ENCODE data around the gene MPC1. TPM values are rescaled to one million over a fixed set of nuclear protein-coding genes. Genes with fewer than 3 reads are reported as not detected.

Gene MPC1
- total RNA-seq, 4 donors from 2014 or later: 35.4 to 63.6 (median 48.7) TPM

- intact Hi-C loops (cut with DNase I; ENCODE audit: low total_unique reads): no loop called here
- WGBS, 2 donors: 91 to 95% methylated on average over 20 of the region's 20 CpGs
- DNase-seq (ENCODE audit: low spot score in 2 of 2): peak in 1 of 2 donors; percentile 46
- H3K4me3 ChIP-seq (ENCODE audit: low read depth, poor library complexity, severe bottlenecking): no peak overlapping the region
- TF ChIP-seq CTCF (IDR thresholded peaks at IDR 0.05) (no peak), POLR2A (IDR thresholded peaks at IDR 0.05) (no peak)
Measured at GRCh38 chr6:166422201-166422940, 39.6 kb upstream of the MPC1 start.

- no peak overlapping the region for H3K4me3 ChIP-seq (ENCODE audit: low read depth, poor library complexity, severe bottlenecking)
- intact Hi-C loops (cut with DNase I; ENCODE audit: low total_unique reads): no loop called here
- DNase-seq (ENCODE audit: low spot score in 2 of 2): peak in 1 of 2 donors; percentile 43
- TF ChIP-seq CTCF (IDR thresholded peaks at IDR 0.05) (no peak), POLR2A (IDR thresholded peaks at IDR 0.05) (no peak)
- 68 to 70% methylated on average over 6 of the region's 6 CpGs for WGBS, 2 donors
Measured at GRCh38 chr6:166420351-166420750, 37.6 kb upstream of the MPC1 start.

GRCh38 chr6:166419717-166420116 is 37.0 kb upstream of the MPC1 start:
- DNase-seq (ENCODE audit: low spot score in 2 of 2): peak in 1 of 2 donors; percentile 73
- intact Hi-C loops (cut with DNase I; ENCODE audit: low total_unique reads): no loop called here
- TF ChIP-seq POLR2A (IDR thresholded peaks at IDR 0.05) (no peak), CTCF (IDR thresholded peaks at IDR 0.05) (no peak)
- H3K4me3 ChIP-seq (ENCODE audit: low read depth, poor library complexity, severe bottlenecking): no peak overlapping the region
- 92 to 95% methylated on average over 15 of the region's 15 CpGs for WGBS, 2 donors

- H3K4me3 ChIP-seq (ENCODE audit: low read depth, poor library complexity, severe bottlenecking): no peak overlapping the region
- TF ChIP-seq CTCF (IDR thresholded peaks at IDR 0.05): no peak
- TF ChIP-seq POLR2A (IDR thresholded peaks at IDR 0.05): no peak
- 66 to 84% methylated on average over 7 of the region's 7 CpGs for WGBS, 2 donors
- intact Hi-C loops (cut with DNase I; ENCODE audit: low total_unique reads): no loop called here
- DNase-seq (ENCODE audit: low spot score in 2 of 2): peak in 1 of 2 donors; percentile 76
Measured at GRCh38 chr6:166419286-166419685, 36.5 kb upstream of the MPC1 start.

- WGBS, 2 donors: 91 to 94% methylated on average over 9 of the region's 9 CpGs
- no peak for TF ChIP-seq POLR2A (IDR thresholded peaks at IDR 0.05)
- no peak for TF ChIP-seq CTCF (IDR thresholded peaks at IDR 0.05)
- intact Hi-C loops (cut with DNase I; ENCODE audit: low total_unique reads): no loop called here
- DNase-seq (ENCODE audit: low spot score in 2 of 2): no peak
- H3K4me3 ChIP-seq (ENCODE audit: low read depth, poor library complexity, severe bottlenecking): no peak overlapping the region
Measured at GRCh38 chr6:166418691-166419143, 36.0 kb upstream of the MPC1 start.

Measured in lower leg skin (tissue), 4 donors.